GM12892 (cell line): ENCODE results near the gene ELMO3.

Experiments
- DNase-seq: peaks from one replicate; pipeline ENCODE4 v3.0.0; 2011; ENCODE audit not compliant: insufficient read length
- FAIRE-seq: peaks from 2 replicates; lab custom pipeline; 2011; peaks lifted over from hg19 to GRCh38; lab: Jason Lieb, UNC
- POLR2A ChIP-seq: IDR thresholded peaks from 2 replicates; pipeline ENCODE4 v1.6.1; 2011; ENCODE audit warnings: low read depth, low read length, control low read depth
- POLR2AphosphoS5 ChIP-seq: IDR thresholded peaks from 2 replicates; pipeline ENCODE4 v1.6.1; 2011; ENCODE audit warnings: low read depth, low read length, control low read depth
- TAF1 ChIP-seq: IDR thresholded peaks from 2 replicates; pipeline ENCODE4 v1.6.1; 2011; ENCODE audit warnings: low read depth, mild to moderate bottlenecking, control low read depth, low read length, borderline replicate concordance

ELMO3 gene

DNA sequence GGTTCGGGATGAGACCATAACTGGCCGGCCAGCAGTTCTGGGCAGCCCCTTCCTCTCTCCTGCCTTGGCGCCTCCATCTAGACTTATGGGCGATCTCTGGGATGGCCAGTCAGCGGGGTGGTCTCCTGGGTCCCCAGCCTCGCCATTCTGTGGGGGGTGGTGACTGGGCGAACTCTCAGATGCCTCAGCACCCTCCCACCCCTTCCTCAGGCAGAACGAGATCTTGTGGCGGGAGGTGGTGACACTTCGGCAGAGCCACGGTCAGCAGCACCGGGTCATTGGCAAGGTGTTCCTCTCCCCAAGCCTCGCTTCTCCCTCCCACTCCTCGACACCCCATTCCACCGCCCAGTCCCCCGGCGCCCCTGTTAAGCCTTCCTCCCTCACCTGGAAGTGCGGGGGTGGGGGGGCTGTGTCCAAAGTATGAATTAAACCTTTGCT is 32.8 kb upstream of the ELMO3 start:
- no peak for TF ChIP-seq POLR2A
- no peak for TF ChIP-seq POLR2AphosphoS5
- TF ChIP-seq TAF1: no peak
- FAIRE-seq (no peak), DNase-seq (no peak)

DNA sequence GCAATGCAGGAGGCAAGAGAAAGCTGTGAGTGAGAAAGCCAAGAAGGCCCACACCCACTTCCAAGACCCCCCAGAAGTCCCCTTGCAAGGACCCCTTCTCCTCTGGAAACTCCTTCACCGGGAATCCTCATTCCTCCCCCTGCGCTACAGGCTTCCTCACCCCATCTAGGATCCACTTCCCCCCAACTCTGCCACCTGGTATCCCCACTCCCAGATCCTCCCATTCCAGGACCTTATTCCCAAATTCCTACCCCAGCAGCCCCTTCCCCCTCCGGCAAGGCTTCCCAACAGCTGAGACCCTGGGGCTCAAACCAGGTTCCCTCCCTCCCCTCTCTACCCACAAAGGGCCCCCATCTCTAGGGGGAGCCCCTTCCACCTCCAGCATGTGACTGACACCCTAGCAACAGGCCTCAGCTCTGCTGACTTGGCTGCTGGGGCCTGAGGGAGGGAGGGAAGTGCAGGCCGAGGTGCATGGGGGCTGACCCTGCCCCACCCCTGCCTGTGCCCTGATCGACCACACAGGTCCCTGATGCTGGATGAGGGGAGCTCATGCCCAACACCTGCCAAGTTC is 32.2 kb upstream of the ELMO3 start:
- TF ChIP-seq POLR2A: no peak
- no peak for TF ChIP-seq TAF1
- no peak for TF ChIP-seq POLR2AphosphoS5
- FAIRE-seq (peak; percentile 56), DNase-seq (no peak)

DNA sequence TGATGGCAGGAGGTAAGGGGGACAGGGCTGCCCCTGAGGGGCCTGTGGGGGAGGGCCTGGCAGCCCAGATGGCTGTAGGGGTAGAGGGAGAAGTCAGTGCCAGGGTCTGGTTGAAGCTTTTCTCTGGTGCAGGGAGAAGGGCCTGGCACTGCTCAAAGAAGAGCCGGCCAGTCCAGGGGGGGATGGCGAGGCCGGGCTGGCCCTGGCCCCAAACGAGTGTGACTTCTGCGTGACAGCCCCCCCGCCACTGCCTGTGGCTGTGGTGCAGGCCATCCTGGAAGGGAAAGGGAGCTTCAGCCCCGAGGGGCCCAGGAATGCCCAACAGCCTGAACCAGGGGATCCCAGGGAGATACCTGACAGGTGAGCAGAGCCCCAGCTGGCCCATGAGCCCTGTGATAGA is 31.3 kb upstream of the ELMO3 start:
- FAIRE-seq (no peak), DNase-seq (no peak)

DNA sequence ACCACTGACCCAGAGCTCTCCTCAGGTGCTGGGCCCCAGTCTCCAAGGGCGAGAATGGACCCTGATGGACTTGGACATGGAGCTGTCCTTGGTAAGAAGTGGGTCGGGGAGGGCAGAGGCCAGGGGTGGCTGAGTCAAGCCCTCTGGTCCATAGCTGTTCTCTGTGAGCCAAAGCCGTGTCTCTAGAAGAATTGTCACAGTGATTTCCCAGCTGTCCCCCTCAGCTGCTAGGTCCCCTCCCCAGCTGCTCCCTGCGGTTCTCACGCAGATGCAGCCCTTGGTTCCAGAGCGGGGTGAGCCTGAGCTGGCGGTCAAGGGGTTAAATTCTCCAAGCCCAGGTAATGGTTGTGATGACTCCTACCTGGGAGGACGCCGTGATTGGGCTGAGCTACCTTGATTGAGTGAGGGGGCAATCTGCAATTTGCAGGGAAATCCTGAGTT is 29.9 kb upstream of the ELMO3 start:
- no peak for FAIRE-seq
- TF ChIP-seq POLR2AphosphoS5 (no peak), POLR2A (no peak), TAF1 (no peak)
- no peak for DNase-seq

More for the DNA sequence above, 31.3 kb upstream of the ELMO3 start:
- TF ChIP-seq TAF1: no peak
- TF ChIP-seq POLR2A: no peak
- TF ChIP-seq POLR2AphosphoS5: no peak

DNA sequence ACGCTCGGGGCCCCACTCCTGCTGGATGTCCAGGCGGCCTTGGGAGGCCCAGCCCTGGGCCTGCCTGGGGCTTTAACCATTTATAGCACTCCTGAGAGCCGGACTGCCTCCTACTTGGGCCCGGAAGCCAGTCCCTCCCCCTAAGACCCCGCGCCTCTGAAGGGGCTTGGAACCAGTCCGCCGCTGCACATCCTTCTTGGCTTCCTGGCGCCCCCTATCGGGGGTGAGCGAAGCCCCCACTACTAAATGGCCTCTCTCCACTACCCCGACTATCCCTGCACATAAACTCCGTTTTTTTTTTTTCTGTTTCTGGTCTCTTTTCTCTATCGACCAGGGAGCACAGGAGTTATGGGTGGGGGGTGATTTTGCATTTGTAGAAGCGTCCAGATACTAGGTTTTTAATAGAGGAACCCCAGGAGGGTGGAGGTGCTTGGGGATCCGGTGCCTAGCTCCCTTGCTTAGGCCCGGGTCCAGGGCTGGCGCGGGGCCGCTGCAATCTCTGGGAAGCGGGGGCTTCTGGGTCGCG is 29.2 kb upstream of the ELMO3 start:
- no peak for FAIRE-seq
- no peak for DNase-seq

DNA sequence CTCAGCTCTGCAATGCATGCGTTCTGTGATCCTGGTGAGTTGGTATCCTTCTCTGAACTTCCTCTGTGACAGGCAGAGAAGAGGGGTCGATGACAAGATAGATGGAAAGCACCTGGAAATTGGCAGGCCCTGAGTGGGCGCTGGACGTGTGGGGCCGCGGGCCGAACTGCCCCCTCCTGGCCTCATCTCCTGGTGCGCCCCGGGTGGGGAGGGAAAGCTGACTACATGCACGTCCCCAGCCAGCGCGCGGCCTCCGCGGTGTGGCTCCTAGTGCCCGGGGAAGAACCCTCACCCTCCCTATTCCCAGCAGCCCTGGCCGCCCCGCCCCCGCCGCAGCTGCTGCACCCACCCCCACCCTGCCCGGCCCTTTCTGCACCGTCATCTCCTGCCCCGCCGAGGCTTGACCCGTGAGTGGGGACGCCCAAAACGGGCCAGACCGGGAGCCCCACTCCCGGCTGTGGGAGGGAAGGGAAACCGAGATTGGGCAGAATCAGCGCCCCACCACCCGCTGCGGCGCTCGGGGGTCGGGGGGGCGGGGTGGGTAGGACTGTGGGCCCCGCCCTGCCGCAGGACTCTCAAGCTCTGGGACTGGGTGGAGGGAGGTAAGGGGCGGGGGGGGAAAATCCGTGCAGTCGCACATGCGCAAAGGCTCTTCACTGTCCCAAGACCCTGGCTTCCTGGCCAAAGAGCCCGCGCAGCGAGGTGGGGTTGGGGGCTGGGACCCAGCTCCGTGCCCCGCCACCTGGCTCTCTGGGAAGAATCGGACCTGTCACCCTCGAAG is 28.6 kb upstream of the ELMO3 start, which contains the start of gene NOL3:
Gene NOL3, plus strand, starts transcription at position 371 of the 781 bp plus-strand sequence.
- DNase-seq (peak; percentile 74), FAIRE-seq (peak; percentile 56)
- TF ChIP-seq POLR2AphosphoS5: no peak
- peak; percentile 30; the same call in 1 of the 2 replicates for TF ChIP-seq POLR2A

More for the DNA sequence above, 29.2 kb upstream of the ELMO3 start:
- TF ChIP-seq POLR2A (no peak), POLR2AphosphoS5 (no peak)

DNA sequence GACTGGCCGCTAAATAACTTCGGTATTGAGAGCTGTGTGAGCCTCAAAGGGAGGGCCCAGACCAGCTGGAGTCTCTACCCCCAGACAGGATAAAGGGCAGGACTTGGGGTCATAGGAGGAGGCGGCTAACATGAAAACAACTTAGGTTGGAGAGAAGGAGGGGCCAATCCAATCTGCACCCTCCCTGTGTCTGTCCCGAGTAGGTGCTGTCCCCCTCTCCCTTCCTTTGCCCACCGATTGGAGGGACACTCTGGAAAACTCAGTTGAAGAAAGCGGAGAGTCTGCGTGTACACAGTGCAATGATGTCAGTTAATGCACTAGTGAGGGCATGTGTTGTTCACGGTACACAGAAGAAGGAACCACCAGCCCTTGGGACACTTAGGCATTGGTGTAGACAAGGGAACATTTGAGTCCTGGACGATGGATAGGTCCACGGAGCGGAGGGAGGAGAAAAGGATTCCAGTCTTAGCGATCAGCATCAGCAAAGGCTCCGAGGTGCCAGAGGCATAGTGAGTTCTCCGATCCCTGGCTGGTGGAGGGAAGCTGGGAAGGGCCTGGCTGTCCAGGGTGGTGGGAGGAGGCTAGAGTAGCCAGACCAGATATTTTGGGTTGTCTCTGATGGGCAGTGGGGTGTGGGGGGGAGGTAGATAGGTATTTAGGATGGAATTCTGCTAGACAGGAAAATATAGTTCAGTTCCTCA is 27.8 kb upstream of the ELMO3 start:
- DNase-seq: no peak
- TF ChIP-seq POLR2A (no peak), POLR2AphosphoS5 (no peak), TAF1 (no peak)
- FAIRE-seq: peak; percentile 63

DNA sequence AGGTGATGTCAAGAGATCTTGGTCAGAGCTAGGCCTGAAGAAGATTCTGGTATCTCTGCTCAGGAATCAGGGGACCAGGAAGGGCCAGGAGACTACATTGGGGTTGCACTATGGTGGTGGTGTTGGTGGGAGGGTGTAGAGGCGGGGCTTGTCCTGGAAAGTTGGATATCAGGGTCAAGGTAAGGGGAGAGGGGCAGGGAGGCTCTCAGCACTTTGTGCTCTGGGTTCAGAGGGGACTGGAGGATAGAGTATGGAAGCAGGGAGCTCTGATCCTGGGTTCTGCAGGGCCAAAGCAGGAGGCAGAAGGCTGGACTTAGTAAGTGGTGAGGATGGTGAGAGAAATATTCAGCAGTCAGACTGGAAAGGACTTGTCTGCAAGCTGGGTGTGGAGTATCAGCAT is 25.6 kb upstream of the ELMO3 start:
- DNase-seq: no peak
- no peak for FAIRE-seq
- TF ChIP-seq TAF1 (no peak), POLR2A (no peak), POLR2AphosphoS5 (no peak)

DNA sequence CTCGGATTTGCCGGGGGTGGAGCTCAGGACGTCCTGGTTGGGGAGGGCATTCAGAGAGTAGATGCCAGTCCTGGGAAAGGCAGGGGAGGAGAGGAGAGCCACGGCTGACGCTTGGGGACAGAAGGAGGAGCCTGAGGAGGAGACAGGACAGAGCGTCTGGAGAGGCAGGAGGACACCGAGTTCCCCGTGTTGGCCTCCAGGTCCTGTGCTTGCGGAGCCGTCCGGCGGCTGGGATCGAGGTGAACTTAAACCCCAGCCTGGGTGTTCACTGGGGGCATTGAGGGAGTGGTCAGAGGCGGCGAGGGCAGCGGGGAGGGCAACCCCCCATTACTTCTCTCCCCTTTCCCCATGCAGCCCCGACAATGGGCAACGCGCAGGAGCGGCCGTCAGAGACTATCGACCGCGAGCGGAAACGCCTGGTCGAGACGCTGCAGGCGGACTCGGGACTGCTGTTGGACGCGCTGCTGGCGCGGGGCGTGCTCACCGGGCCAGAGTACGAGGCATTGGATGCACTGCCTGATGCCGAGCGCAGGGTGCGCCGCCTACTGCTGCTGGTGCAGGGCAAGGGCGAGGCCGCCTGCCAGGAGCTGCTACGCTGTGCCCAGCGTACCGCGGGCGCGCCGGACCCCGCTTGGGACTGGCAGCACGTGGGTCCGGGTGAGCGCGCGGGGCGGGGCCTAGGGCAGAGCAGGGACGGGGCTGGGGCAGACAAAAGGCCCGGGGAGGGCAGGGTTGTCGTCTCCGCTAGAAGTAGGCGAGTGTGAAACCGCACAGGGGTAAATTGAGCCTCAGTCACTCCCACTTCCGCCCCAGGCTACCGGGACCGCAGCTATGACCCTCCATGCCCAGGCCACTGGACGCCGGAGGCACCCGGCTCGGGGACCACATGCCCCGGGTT is 24.9 kb upstream of the ELMO3 start:
- DNase-seq (peak; percentile 74), FAIRE-seq (peak; percentile 64)

DNA sequence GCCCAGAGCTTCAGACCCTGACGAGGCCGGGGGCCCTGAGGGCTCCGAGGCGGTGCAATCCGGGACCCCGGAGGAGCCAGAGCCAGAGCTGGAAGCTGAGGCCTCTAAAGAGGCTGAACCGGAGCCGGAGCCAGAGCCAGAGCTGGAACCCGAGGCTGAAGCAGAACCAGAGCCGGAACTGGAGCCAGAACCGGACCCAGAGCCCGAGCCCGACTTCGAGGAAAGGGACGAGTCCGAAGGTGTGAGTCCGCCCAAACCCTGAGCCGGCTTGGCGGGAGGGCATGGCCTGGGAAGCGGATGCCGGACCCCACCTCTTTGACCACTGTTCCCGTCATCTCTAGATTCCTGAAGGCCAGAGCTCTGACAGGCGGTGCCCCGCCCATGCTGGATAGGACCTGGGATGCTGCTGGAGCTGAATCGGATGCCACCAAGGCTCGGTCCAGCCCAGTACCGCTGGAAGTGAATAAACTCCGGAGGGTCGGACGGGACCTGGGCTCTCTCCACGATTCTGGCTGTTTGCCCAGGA is 24.2 kb upstream of the ELMO3 start:
- DNase-seq (no peak), FAIRE-seq (no peak)
- TF ChIP-seq POLR2A: no peak
- no peak for TF ChIP-seq POLR2AphosphoS5
- no peak for TF ChIP-seq TAF1

More for the DNA sequence above, 24.9 kb upstream of the ELMO3 start:
- TF ChIP-seq POLR2A (no peak), TAF1 (no peak), POLR2AphosphoS5 (peak; percentile 23; the same call in 1 of the 2 replicates)

DNA sequence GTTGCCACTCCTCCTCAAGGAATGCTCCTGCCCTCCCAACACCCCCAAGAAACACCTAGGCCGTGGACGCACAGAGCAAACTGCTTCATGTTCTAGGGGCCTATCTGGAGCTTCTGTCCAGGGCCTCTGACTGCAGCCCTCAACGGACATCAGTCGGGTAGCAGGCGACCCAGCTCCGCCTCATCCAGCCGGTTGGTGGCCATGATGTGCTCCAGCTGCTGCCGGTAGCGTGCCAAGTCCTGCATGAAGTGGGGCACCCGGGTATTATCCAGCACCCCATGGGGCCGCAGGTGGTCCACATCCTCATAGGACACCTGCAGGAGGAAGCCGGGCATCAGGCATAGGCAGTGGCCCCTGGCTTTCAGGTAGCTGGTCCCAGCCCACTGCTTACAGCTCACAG is 22.3 kb upstream of the ELMO3 start:
- FAIRE-seq: no peak
- TF ChIP-seq POLR2AphosphoS5 (no peak), TAF1 (no peak), POLR2A (no peak)
- DNase-seq: no peak
